HG03108 (cell line): ENCODE measurements around the gene MYO1D.
"Not testable (repeated sequence)": the region's sequence is repeated elsewhere in the genome, so short reads cannot be mapped to it uniquely, and the experiment has no call there.

Experiments
- ATAC-seq: cut with Tn5 transposase; IDR thresholded peaks from one replicate; pipeline ENCODE4 v1.9.1; 2021; ENCODE audit warnings: moderate library complexity; ENCODE audit not compliant: unreplicated experiment

MYO1D gene

GRCh38 chr17:32896647-32897258 is 19.8 kb upstream of the MYO1D start:
- ATAC-seq, result no peak

GRCh38 chr17:32894245-32894644 is 17.3 kb upstream of the MYO1D start:
- no peak for ATAC-seq

GRCh38 chr17:32887410-32887809 is 10.5 kb upstream of the MYO1D start:
- not testable (repeated sequence) for ATAC-seq

- ATAC-seq, result not testable (repeated sequence)
Observed at GRCh38 chr17:32886951-32887350, 10.0 kb upstream of the MYO1D start.

- ATAC-seq, result no peak
Observed at GRCh38 chr17:32882734-32883133, 5.8 kb upstream of the MYO1D start.

GRCh38 chr17:32882029-32882428 is 5.1 kb upstream of the MYO1D start:
- no peak for ATAC-seq

GRCh38 chr17:32880671-32881453 is 3.9 kb upstream of the MYO1D start:
- ATAC-seq, result no peak

GRCh38 chr17:32879134-32879533 is 2.2 kb upstream of the MYO1D start:
- ATAC-seq, result no peak

GRCh38 chr17:32878211-32878610 is 1.3 kb upstream of the MYO1D start:
- no peak for ATAC-seq

- ATAC-seq, result peak; percentile 89
Observed at GRCh38 chr17:32877164-32877764, 340 bp upstream of the MYO1D start.

- ATAC-seq, result no peak
Observed at GRCh38 chr17:32875923-32876416, 954 bp downstream of the MYO1D start.

GRCh38 chr17:32875230-32875917 is 1.6 kb downstream of the MYO1D start:
- ATAC-seq, result no peak

GRCh38 chr17:32873114-32873513 is 3.8 kb downstream of the MYO1D start:
- ATAC-seq, result no peak

- no peak for ATAC-seq
Observed at GRCh38 chr17:32871746-32872145, 5.2 kb downstream of the MYO1D start.

- ATAC-seq, result no peak
Observed at GRCh38 chr17:32870969-32871368, 6.0 kb downstream of the MYO1D start.

GRCh38 chr17:32870027-32870670 is 6.8 kb downstream of the MYO1D start:
- no peak for ATAC-seq

GRCh38 chr17:32869345-32870026 is 7.4 kb downstream of the MYO1D start:
- ATAC-seq, result no peak

- ATAC-seq, result no peak
Observed at GRCh38 chr17:32865141-32865540, 11.8 kb downstream of the MYO1D start.

GRCh38 chr17:32863559-32863958 is 13.4 kb downstream of the MYO1D start:
- no peak for ATAC-seq

- ATAC-seq, result no peak
Observed at GRCh38 chr17:32862940-32863339, 14.0 kb downstream of the MYO1D start.
